Liver (tissue), 9 donors: Measurements from ENCODE around the gene GADD45B. TPM values are rescaled to one million over a fixed set of nuclear protein-coding genes. Genes with fewer than 3 reads are reported as not detected.

Source experiments
- DNase-seq: peaks from one replicate; pipeline ENCODE4 v3.0.0-alpha.2; 2017; ENCODE audit warnings: low spot score
- H3K27ac ChIP-seq, 2 donors: one replicate each; pipeline ENCODE4 v1.7.0; 2013; ENCODE audit warnings: inconsistent platforms in 2 of 2, low read length in 2 of 2, control low read depth in 1 of 2, low read depth in 1 of 2, mild to moderate bottlenecking in 1 of 2
- H3K27me3 ChIP-seq, 4 donors: one replicate each; pipeline versions ENCODE4 v1.6.1 to v1.7.0; 2013; ENCODE audit warnings: low read length in 3 of 4, inconsistent platforms in 1 of 4, mild to moderate bottlenecking in 1 of 4, moderate library complexity in 1 of 4; ENCODE audit not compliant: control insufficient read depth in 4 of 4, insufficient read depth in 4 of 4
- H3K36me3 ChIP-seq, 4 donors: one replicate each; pipeline versions ENCODE4 v1.6.1 to v1.7.0; 2013; ENCODE audit warnings: low read length in 3 of 4, mild to moderate bottlenecking in 3 of 4, low read depth in 1 of 4, moderate library complexity in 1 of 4; ENCODE audit not compliant: control insufficient read depth in 4 of 4, insufficient read depth in 3 of 4
- H3K4me1 ChIP-seq, 4 donors: one replicate each; pipeline versions ENCODE4 v1.6.1 to v1.7.0; 2013; ENCODE audit warnings: low read length in 3 of 4, mild to moderate bottlenecking in 3 of 4, moderate library complexity in 1 of 4; ENCODE audit not compliant: control insufficient read depth in 4 of 4, insufficient read depth in 4 of 4
- H3K4me3 ChIP-seq, 3 donors: one replicate each; pipeline versions ENCODE4 v1.6.1 to v1.7.0; 2013; ENCODE audit warnings: low read length in 3 of 3, control low read depth in 1 of 3, low read depth in 1 of 3, mild to moderate bottlenecking in 1 of 3
- H3K9ac ChIP-seq, 2 donors: one replicate each; pipeline ENCODE4 v1.7.0; 2013; ENCODE audit warnings: low read length in 2 of 2, mild to moderate bottlenecking in 2 of 2, moderate library complexity in 2 of 2, control low read depth in 1 of 2, low read depth in 1 of 2
- H3K9me3 ChIP-seq, 4 donors: one replicate each; pipeline versions ENCODE4 v1.6.1 to v1.7.0; 2013; ENCODE audit warnings: low read length in 3 of 4; ENCODE audit not compliant: control insufficient read depth in 4 of 4
- ATF3 ChIP-seq: IDR thresholded peaks from 2 replicates; pipeline ENCODE4 v1.6.1; 2016; ENCODE audit warnings: antibody characterized with exemption
- CTCF ChIP-seq: fragments of 150-350 bp; IDR thresholded peaks from 2 replicates; pipeline ENCODE4 v1.5.1; 2017; ENCODE audit warnings: improper control_type of control experiment, low read depth, low read length; ENCODE audit not compliant: missing input control
- FOXA2 ChIP-seq: IDR thresholded peaks from 2 replicates; pipeline ENCODE4 v1.6.1; 2016; ENCODE audit warnings: antibody characterized with exemption
- GABPA ChIP-seq, 2 donors: IDR thresholded peaks in 1 of 2; conservative IDR thresholded peaks in 1 of 2; 2 replicates each; pipeline ENCODE4 v1.6.1; 2016; ENCODE audit warnings: antibody characterized with exemption in 2 of 2, mild to moderate bottlenecking in 1 of 2, moderate library complexity in 1 of 2
- HNF4A ChIP-seq, 2 donors: conservative IDR thresholded peaks; 2 replicates each; pipeline ENCODE4 v1.6.1; 2016; ENCODE audit warnings: antibody characterized with exemption in 2 of 2, mild to moderate bottlenecking in 2 of 2
- HNF4G ChIP-seq: IDR thresholded peaks from 2 replicates; pipeline ENCODE4 v1.6.1; 2016; ENCODE audit warnings: antibody characterized with exemption
- NR2F2 ChIP-seq: IDR thresholded peaks from 2 replicates; pipeline ENCODE4 v1.6.1; 2016; ENCODE audit warnings: antibody characterized with exemption
- RAD21 ChIP-seq, 2 donors: IDR thresholded peaks; 2 replicates each; pipeline ENCODE4 v1.6.1; 2016; ENCODE audit warnings: antibody characterized with exemption in 2 of 2, mild to moderate bottlenecking in 2 of 2
- REST ChIP-seq: IDR thresholded peaks from 2 replicates; pipeline ENCODE4 v1.6.1; 2016; ENCODE audit warnings: antibody characterized with exemption, mild to moderate bottlenecking
- RXRA ChIP-seq, 2 donors: IDR thresholded peaks; 2 replicates each; pipeline ENCODE4 v1.6.1; 2017 to 2018; ENCODE audit warnings: antibody characterized with exemption in 2 of 2, mild to moderate bottlenecking in 1 of 2
- SP1 ChIP-seq: IDR thresholded peaks from 2 replicates; pipeline ENCODE4 v1.6.1; 2018; ENCODE audit warnings: antibody characterized with exemption, mild to moderate bottlenecking
- TAF1 ChIP-seq: conservative IDR thresholded peaks from 2 replicates; pipeline ENCODE4 v1.6.1; 2016; ENCODE audit warnings: antibody characterized with exemption, mild to moderate bottlenecking
- YY1 ChIP-seq: IDR thresholded peaks from 2 replicates; pipeline ENCODE4 v1.6.1; 2016; ENCODE audit warnings: antibody characterized with exemption, mild to moderate bottlenecking
- WGBS: extraction: QIAGEN DNeasy Blood & Tissue Kit; methylation state at CpG from one replicate; pipeline ENCODE4 v1.1.7; 2013; 5-methylcytosine and 5-hydroxymethylcytosine counted together
- polyA plus RNA-seq, 2 donors: library from polyadenylated mRNA; stranded (reverse) in 1 of 2; unstranded in 1 of 2; fragments of 200-250 nt in 1 of 2; fragments of >200 nt in 1 of 2; fragmentation: Nextera tagmentation in 1 of 2; extraction: Ambion mirVana in 1 of 2; gene quantifications; one replicate each; pipeline versions ENCODE4 v1.2.1 to v1.2.3, GENCODE V29; 2013 to 2015
- total RNA-seq, 2 donors: library from RNA; depleted of rRNA; stranded (reverse); fragments of >200 nt; gene quantifications; one replicate each; pipeline ENCODE4 v1.2.3, GENCODE V29; 2014
- donor health status: healthy.
- donor health status: healthy.
- donor health status: healthy.
- donor health status: healthy.
- donor health status: healthy.

Gene GADD45B
- total and polyA plus RNA-seq, 4 donors, result 11.6 to 86.3 (median 82.4) TPM

- Histone ChIP-seq H3K27ac (no peak overlapping the region), H3K27me3 (no peaks in the 10 kb centered on the region), H3K4me3 (no peak overlapping the region), H3K36me3 (no peaks in the 10 kb centered on the region), H3K4me1 (no peaks in the 10 kb centered on the region), H3K9ac (no peak overlapping the region), H3K9me3 (no peaks in the 10 kb centered on the region)
- 87% methylated on average over 41 of the region's 41 CpGs for WGBS
- no peak for DNase-seq
- TF ChIP-seq NR2F2, result no peak
- TF ChIP-seq RXRA (IDR thresholded peaks at IDR 0.05), result no peak
- no peak for TF ChIP-seq TAF1
- TF ChIP-seq FOXA2, result no peak
- TF ChIP-seq HNF4A (conservative IDR thresholded peaks at IDR 0.05), result no peak
- TF ChIP-seq HNF4G, result no peak
- no peak for TF ChIP-seq ATF3
- no peak for TF ChIP-seq YY1
- no peak for TF ChIP-seq GABPA (IDR thresholded peaks at IDR 0.05 in 1 of 2, conservative IDR thresholded peaks at IDR 0.05 in 1 of 2)
- TF ChIP-seq REST, result no peak
Observed at GRCh38 chr19:2512523-2513431, 36.9 kb downstream of the GADD45B start.

GRCh38 chr19:2514981-2515518 is 39.1 kb downstream of the GADD45B start:
- whole genome bisulfite sequencing, result 94% methylated on average over 16 of the region's 16 CpGs
- Histone ChIP-seq H3K4me1 (no peaks in the 10 kb centered on the region), H3K27ac (no peak overlapping the region), H3K9me3 (no peaks in the 10 kb centered on the region), H3K9ac (no peak overlapping the region), H3K27me3 (no peaks in the 10 kb centered on the region), H3K36me3 (no peaks in the 10 kb centered on the region), H3K4me3 (no peak overlapping the region)
- TF ChIP-seq TAF1 (no peak), RXRA (IDR thresholded peaks at IDR 0.05) (no peak), SP1 (no peak), RAD21 (IDR thresholded peaks at IDR 0.05) (no peak), NR2F2 (no peak), HNF4G (no peak)
- DNase-seq, result no peak

- Histone ChIP-seq H3K27ac (no peak overlapping the region), H3K27me3 (no peaks in the 10 kb centered on the region), H3K9me3 (no peaks in the 10 kb centered on the region), H3K4me3 (no peak overlapping the region), H3K9ac (no peak overlapping the region), H3K36me3 (no peaks in the 10 kb centered on the region), H3K4me1 (no peaks in the 10 kb centered on the region)
- no peak for DNase-seq
- TF ChIP-seq CTCF, result no peak
- 85% methylated on average over 18 of the region's 18 CpGs for WGBS
Observed at GRCh38 chr19:2516727-2517126, 40.8 kb downstream of the GADD45B start.
